HCT116 (cell line): Measurements from ENCODE around the gene IL3. TPM values are rescaled to one million over a fixed set of nuclear protein-coding genes. Genes with fewer than 3 reads are reported as not detected.

Source experiments
- ATAC-seq: fragments of 200-7000 bp; cut with Tn5 transposase; 2 replicates; pipeline ENCODE4 v1.9.1; 2020; ENCODE audit warnings: mild to moderate bottlenecking, moderate library complexity
- BruUV-seq: library from RNA; stranded (reverse); fragments of 400-500 nt; replicated peaks from 2 replicates; lab custom pipeline; 2021; lab: Mats Ljungman, UMichigan
- CTCF ChIA-PET: fragments of 300-600 bp; sonication (Branson Sonifier 250); formaldehyde crosslinking; loops from one replicate; lab custom pipeline; 2021; ENCODE audit warnings: antibody characterized with exemption; lab: Charles Lee
- POLR2A ChIA-PET: fragments of 300-600, 350-600 bp; sonication (Branson Sonifier 250); formaldehyde crosslinking; loops from one replicate; lab custom pipeline; 2021; ENCODE audit warnings: antibody characterized with exemption; lab: Charles Lee
- RAD21 ChIA-PET, 2 experiments: fragments of 300-600 bp; sonication (Branson Sonifier 250); formaldehyde crosslinking; loops; one replicate each; lab custom pipeline; 2023; ENCODE audit warnings: low total read pairs in 2 of 2; ENCODE audit not compliant: uncharacterized antibody in 2 of 2, unreplicated experiment in 2 of 2, low non-redundant PET in 1 of 2; lab: Charles Lee
- DNase-seq: peaks from one replicate; pipeline ENCODE4 v3.0.0-alpha.2; 2010; ENCODE audit warnings: low read depth, low spot score
- H2AFZ ChIP-seq: fragments of 200-600 bp; shearing (Covaris generic), sonication (generic); 2 replicates; pipeline ENCODE4 v1.6.1; 2017; ENCODE audit warnings: low read depth, mixed run types, mixed read lengths, antibody characterized with exemption, low read length; ENCODE audit not compliant: poor library complexity, severe bottlenecking
- H3K27ac ChIP-seq: 2 replicates; pipeline ENCODE4 v1.5.1; 2012; ENCODE audit warnings: low read depth, low read length
- H3K27me3 ChIP-seq: fragments of 200-600 bp; sonication (generic); 2 replicates; pipeline ENCODE4 v1.6.1; 2016; ENCODE audit warnings: mixed run types, low read length, mixed read lengths; ENCODE audit not compliant: insufficient read depth
- H3K36me3 ChIP-seq, 2 experiments: fragments of 200-500 bp in 1 of 2; fragments of 200-600 bp in 1 of 2; sonication (Bioruptor generic) in 1 of 2; sonication (generic) in 1 of 2; 2 replicates each; pipeline versions ENCODE4 v1.5.1 to v1.6.1; 2014 to 2016; ENCODE audit warnings: low read length in 2 of 2, inconsistent platforms in 1 of 2, mixed read lengths in 1 of 2, mixed run types in 1 of 2; ENCODE audit not compliant: insufficient read depth in 2 of 2, control insufficient read depth in 1 of 2
- H3K4me1 ChIP-seq, 2 experiments: fragments of 200-600 bp in 1 of 2; sonication (generic) in 1 of 2; 2 replicates each; pipeline versions ENCODE4 v1.5.1 to v1.6.1; 2012 to 2017; ENCODE audit warnings: low read length in 2 of 2, inconsistent platforms in 1 of 2, mild to moderate bottlenecking in 1 of 2, mixed read lengths in 1 of 2, mixed run types in 1 of 2, moderate library complexity in 1 of 2; ENCODE audit not compliant: insufficient read depth in 2 of 2, control insufficient read depth in 1 of 2
- H3K4me2 ChIP-seq: fragments of 200-600 bp; sonication (generic); 2 replicates; pipeline ENCODE4 v1.6.1; 2017; ENCODE audit warnings: mixed run types, low read length, mixed read lengths
- H3K4me3 ChIP-seq, 2 experiments: fragments of 200-600 bp in 1 of 2; sonication (generic) in 1 of 2; replicated peaks in 1 of 2; 2 replicates each; pipeline ENCODE4 v1.5.1; 2011 to 2016; ENCODE audit warnings: low read length in 2 of 2, control low read depth in 1 of 2, low read depth in 1 of 2, mild to moderate bottlenecking in 1 of 2, mixed read lengths in 1 of 2, mixed run types in 1 of 2
- H3K79me2 ChIP-seq: fragments of 200-600 bp; sonication (generic); 2 replicates; pipeline ENCODE4 v1.6.1; 2017; ENCODE audit warnings: mild to moderate bottlenecking, mixed run types, low read length, moderate library complexity, mixed read lengths; ENCODE audit not compliant: insufficient read depth
- H3K9ac ChIP-seq: fragments of 200-600 bp; sonication (generic); 2 replicates; pipeline ENCODE4 v1.6.1; 2016; ENCODE audit warnings: low read length, mixed read lengths
- H3K9me2 ChIP-seq: fragments of 200-600 bp; sonication (generic), shearing (Covaris generic); 2 replicates; pipeline ENCODE4 v1.6.1; 2017; ENCODE audit warnings: mixed run types, mild to moderate bottlenecking, moderate library complexity; ENCODE audit not compliant: insufficient read depth
- H3K9me3 ChIP-seq, 2 experiments: fragments of 200-500 bp in 1 of 2; fragments of 200-600 bp in 1 of 2; sonication (Bioruptor generic) in 1 of 2; sonication (generic) in 1 of 2; 2 replicates each; pipeline ENCODE4 v1.6.1; 2014 to 2017; ENCODE audit warnings: low read length in 2 of 2, mixed read lengths in 2 of 2, inconsistent platforms in 1 of 2, low read depth in 1 of 2, mild to moderate bottlenecking in 1 of 2, mixed run types in 1 of 2, moderate library complexity in 1 of 2; ENCODE audit not compliant: control insufficient read depth in 1 of 2, insufficient read depth in 1 of 2
- H4K20me1 ChIP-seq: fragments of 200-600 bp; sonication (generic), shearing (Covaris generic); 2 replicates; pipeline ENCODE4 v1.6.1; 2017; ENCODE audit warnings: mixed run types, mild to moderate bottlenecking, moderate library complexity; ENCODE audit not compliant: insufficient read depth
- CBX3 ChIP-seq: IDR thresholded peaks from 2 replicates; pipeline ENCODE4 v1.6.1; 2012; ENCODE audit warnings: low read depth
- CEBPB ChIP-seq: IDR thresholded peaks from 2 replicates; pipeline ENCODE4 v1.6.1; 2012; ENCODE audit warnings: low read depth
- CTCF ChIP-seq, 3 experiments: fragments of 200-600 bp in 1 of 3; sonication (generic) in 1 of 3; IDR thresholded peaks in 2 of 3; conservative IDR thresholded peaks in 1 of 3; 2 replicates each; pipeline ENCODE4 v1.5.1; 2012 to 2017; ENCODE audit warnings: low read depth in 2 of 3, low read length in 2 of 3, antibody characterized with exemption in 1 of 3, borderline replicate concordance in 1 of 3, control low read depth in 1 of 3, mild to moderate bottlenecking in 1 of 3, mixed read lengths in 1 of 3, mixed run types in 1 of 3, moderate library complexity in 1 of 3; ENCODE audit not compliant: insufficient read depth in 1 of 3
- EZH2 ChIP-seq: fragments of 200-600 bp; sonication (generic); IDR thresholded peaks from 2 replicates; pipeline ENCODE4 v1.6.1; 2017; ENCODE audit warnings: antibody characterized with exemption, mixed run types
- JUND ChIP-seq: IDR thresholded peaks from 2 replicates; pipeline ENCODE4 v1.6.1; 2012
- POLR2A ChIP-seq: IDR thresholded peaks from 2 replicates; pipeline ENCODE4 v1.7.0; 2011; ENCODE audit warnings: borderline replicate concordance; ENCODE audit not compliant: insufficient read depth, insufficient read length; ENCODE audit errors: extremely low read depth
- REST ChIP-seq: IDR thresholded peaks from 2 replicates; pipeline ENCODE4 v1.6.1; 2012; ENCODE audit warnings: low read depth
- SIN3A ChIP-seq: IDR thresholded peaks from 2 replicates; pipeline ENCODE4 v1.6.1; 2012; ENCODE audit warnings: low read depth
- YY1 ChIP-seq: IDR thresholded peaks from 2 replicates; pipeline ENCODE4 v1.6.1; 2011; ENCODE audit warnings: low read length, low read depth, moderate library complexity, mild to moderate bottlenecking; ENCODE audit not compliant: insufficient replicate concordance; ENCODE audit errors: extremely low read depth
- ZFX ChIP-seq: fragments of 450-650 bp; IDR thresholded peaks from 2 replicates; pipeline ENCODE4 v1.6.1; 2017
- ZNF274 ChIP-seq: fragments of 200-500 bp; sonication (Bioruptor generic); IDR thresholded peaks from 2 replicates; pipeline ENCODE4 v1.6.1; 2014; ENCODE audit warnings: mild to moderate bottlenecking, low read depth, low read length, inconsistent platforms
- intact Hi-C: fragments of 100-400 bp; cut with micrococcal nuclease; formaldehyde crosslinking; loops from 2 replicates; pipeline ENCODE4 v1.10.0; 2022
- total RNA-seq: library from RNA; stranded (reverse); gene quantifications from one replicate; pipeline ENCODE4 v1.2.1, GENCODE V29; 2021; ENCODE audit not compliant: unreplicated experiment
- TF ChIP-seq, protein P1 (sequence below): IDR thresholded peaks from 2 replicates; pipeline ENCODE4 v1.6.1; 2012

Gene IL3
- total RNA-seq, 1 experiment from 2014 or later = not detected

DNA sequence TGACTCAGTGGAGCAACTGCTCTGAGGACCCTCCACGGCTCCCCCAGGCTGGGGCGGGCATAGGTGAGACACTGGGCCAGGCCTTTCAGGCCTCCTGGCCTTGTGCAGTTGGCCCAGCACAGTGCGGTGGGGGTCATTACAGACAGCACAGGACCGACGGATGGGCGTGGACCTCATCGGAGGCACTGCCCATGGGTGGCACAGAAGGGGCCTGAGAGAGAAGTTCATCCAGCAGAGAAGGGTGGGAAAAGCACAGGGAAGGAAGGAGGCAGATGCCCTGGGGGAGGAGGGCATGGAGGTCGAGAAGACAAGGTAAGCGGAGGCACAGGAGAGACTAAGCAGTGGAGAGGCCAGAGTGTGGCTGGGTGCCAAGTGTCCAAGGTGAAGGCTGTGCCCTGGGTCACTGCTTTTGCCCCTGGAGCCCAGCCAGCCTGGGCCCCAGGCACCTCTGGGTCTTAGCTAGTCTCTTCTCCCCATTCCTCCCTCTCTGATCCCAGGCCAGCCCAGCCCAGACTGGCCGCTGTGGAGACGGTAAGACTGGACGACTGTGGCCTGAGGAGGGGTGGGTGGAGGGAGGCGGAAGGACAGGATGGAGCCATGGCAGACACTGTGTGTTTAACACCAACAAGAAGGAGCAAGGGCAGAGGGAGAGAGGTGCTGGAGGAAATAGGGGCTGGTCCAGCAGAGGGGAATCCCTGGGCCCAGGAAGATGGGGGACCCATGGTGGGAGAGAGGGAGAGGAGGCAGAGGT, 5.7 kb downstream of the IL3 start:
- TF ChIP-seq YY1 = no peak
- Histone ChIP-seq H3K9ac (no peak overlapping the region), H3K4me3 (no peak overlapping the region), H3K36me3 (no peaks in the 10 kb centered on the region), H3K9me2 (no peaks in the 10 kb centered on the region), H3K27me3 (no peaks in the 10 kb centered on the region), H3K9me3 (no peaks in the 10 kb centered on the region), H2AFZ (no peak overlapping the region), H3K4me1 (peaks cover 0 to 4% of the 10 kb centered on the region in 2 experiments; a peak in 1 of 4 replicates), H3K4me2 (no peak overlapping the region), H3K27ac (no peak overlapping the region), H4K20me1 (no peaks in the 10 kb centered on the region), H3K79me2 (no peaks in the 10 kb centered on the region)
- ChIA-PET RAD21 (no interaction called here), CTCF (interaction anchor here (1.0 to 1.6 kb wide), 8 partner anchors 36 to 643 kb away, joined by 3 to 6 read pairs (median 4); partner anchors contain the start of gene SLC22A5), POLR2A (no interaction called here)
- ATAC-seq (no peak), DNase-seq (no peak)
- intact Hi-C loops = loop anchor here (1.0 to 10.0 kb wide), 8 partner anchors 68 to 436 kb away; partner anchors contain the start of gene SLC22A5
- no TSS peak for BruUV-seq

DNA sequence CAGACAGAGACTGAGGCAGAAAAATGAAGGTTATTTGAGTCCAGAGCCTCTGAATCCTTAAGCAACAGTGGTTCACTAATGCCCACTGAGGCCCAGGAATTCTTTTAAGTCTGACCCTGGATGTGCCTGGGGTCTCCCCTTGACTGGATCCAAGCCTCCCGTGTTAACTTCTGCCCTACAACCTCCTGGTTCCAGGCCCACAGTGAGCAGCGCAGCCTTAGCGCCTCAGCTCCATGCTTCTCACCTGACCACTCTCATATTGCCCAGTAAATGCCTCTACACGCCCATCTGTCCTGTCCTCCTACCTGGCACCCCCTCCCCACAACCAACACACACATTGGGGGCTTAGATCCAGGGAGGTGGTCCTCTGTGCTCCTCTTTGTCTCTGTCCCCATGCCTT, 6.4 kb downstream of the IL3 start:
- Histone ChIP-seq H3K9me2 (no peaks in the 10 kb centered on the region), H3K27ac (no peak overlapping the region), H3K79me2 (no peaks in the 10 kb centered on the region), H3K36me3 (no peaks in the 10 kb centered on the region), H3K4me2 (no peak overlapping the region), H3K27me3 (no peaks in the 10 kb centered on the region), H3K9ac (no peak overlapping the region), H3K4me1 (peaks cover 0 to 4% of the 10 kb centered on the region in 2 experiments; a peak in 1 of 4 replicates), H2AFZ (no peak overlapping the region), H4K20me1 (no peaks in the 10 kb centered on the region), H3K4me3 (no peak overlapping the region), H3K9me3 (no peaks in the 10 kb centered on the region)
- ATAC-seq (no peak), DNase-seq (no peak)
- CTCF ChIA-PET = no interaction called here
- BruUV-seq = no TSS peak
- intact Hi-C loops = loop anchor here (5.0 to 10.0 kb wide), 2 partner anchors 208 to 435 kb away; no protein-coding TSS in a partner anchor
- RAD21 ChIA-PET = no interaction called here
- TF ChIP-seq CBX3 (no peak), REST (no peak), JUND (no peak), CTCF (IDR thresholded peaks at IDR 0.05 in 2 of 3, conservative IDR thresholded peaks at IDR 0.05 in 1 of 3; ENCODE audit: borderline replicate concordance in 1 of 3, insufficient read depth in 1 of 3, low read depth in 2 of 3, low read length in 2 of 3) (no peak), ZFX (no peak), ZNF274 (no peak), CEBPB (no peak), EZH2 (no peak), POLR2A (no peak), SIN3A (no peak)
- TF ChIP-seq, protein P1, sequence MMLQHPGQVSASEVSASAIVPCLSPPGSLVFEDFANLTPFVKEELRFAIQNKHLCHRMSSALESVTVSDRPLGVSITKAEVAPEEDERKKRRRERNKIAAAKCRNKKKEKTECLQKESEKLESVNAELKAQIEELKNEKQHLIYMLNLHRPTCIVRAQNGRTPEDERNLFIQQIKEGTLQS = no peak
- TF ChIP-seq, all 23 proteins: peak for 0
- POLR2A ChIA-PET = no interaction called here
